Measurements from ENCODE around the gene SEMA4B. TPM values are rescaled to one million over a fixed set of nuclear protein-coding genes. Genes with fewer than 3 reads are reported as not detected.

SEMA4B gene
- total RNA-seq, 1 donor, result 13.7 TPM

Small RNA genes lying within 50 kb of the gene (small RNA-seq; reads per million reads assigned to genes)
- gene RN7SL346P, result not detected

Other genes with a start within 250 kb of the SEMA4B start
- 29.1 TPM for gene ZNF710, start 200.0 kb upstream of the SEMA4B start, total RNA-seq
- gene IDH2, start 98.9 kb upstream of the SEMA4B start, total RNA-seq, result 174 TPM
- gene CIB1, start 32.6 kb downstream of the SEMA4B start, total RNA-seq, result 31.0 TPM
- 9.4 TPM for gene GDPGP1, start 32.9 kb downstream of the SEMA4B start, total RNA-seq
- gene TTLL13, start 48.2 kb downstream of the SEMA4B start, total RNA-seq, result under 0.01 TPM
- 31.0 TPM for gene NGRN, start 64.3 kb downstream of the SEMA4B start, total RNA-seq
- 0.27 TPM for gene ZNF774, start 151.0 kb downstream of the SEMA4B start, total RNA-seq
- 37.7 TPM for gene IQGAP1, start 186.9 kb downstream of the SEMA4B start, total RNA-seq

Data from hematopoietic multipotent progenitor cell (in vitro differentiated cells).